ENCODE results near the gene AMPD3. TPM values are rescaled to one million over a fixed set of nuclear protein-coding genes. Genes with fewer than 3 reads are reported as not detected.

AMPD3 gene
- polyA plus RNA-seq, 1 donor (not counting 4 experiments of a cell fraction or from before 2014, with no cell fraction given): 11.1 TPM

DNA sequence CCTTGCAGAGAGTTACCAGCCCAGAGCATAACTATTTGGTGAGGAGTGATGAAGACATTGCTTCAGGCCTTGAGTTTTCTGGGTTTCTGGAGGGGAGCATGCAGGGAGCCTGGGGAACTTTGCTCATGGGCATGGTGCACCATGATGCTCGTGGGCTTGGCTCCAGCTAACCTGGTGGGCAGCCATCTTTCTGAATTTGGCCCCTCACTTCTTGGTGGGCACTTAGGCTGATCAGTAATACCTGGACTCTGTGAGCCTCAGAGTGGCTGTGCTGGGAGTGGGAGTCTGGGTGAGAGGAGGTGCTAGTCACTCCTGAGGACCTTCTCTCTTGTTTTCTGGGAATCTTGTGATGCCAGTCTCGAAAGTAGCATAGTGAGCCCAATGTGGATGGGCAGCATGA lies 30.6 kb downstream of the AMPD3 start:
- no peak overlapping the region for H3K4me3 ChIP-seq (ENCODE audit: control insufficient read depth in 2 of 3, extremely low read depth in 1 of 3, insufficient read depth in 2 of 3, low read depth in 1 of 3, low read length in 3 of 3)
- H3K79me2 ChIP-seq (ENCODE audit: control insufficient read depth, insufficient read depth, low read length): no peaks in the 10 kb centered on the region
- no peaks in the 10 kb centered on the region for H3K9me1 ChIP-seq (ENCODE audit: control insufficient read depth, extremely low read depth, insufficient read depth, low read length)
- H4K20me1 ChIP-seq (ENCODE audit: control insufficient read depth, extremely low read depth, insufficient read depth, low read length): no peaks in the 10 kb centered on the region
- H3K4me1 ChIP-seq (ENCODE audit: control insufficient read depth, extremely low read depth, insufficient read depth, low read length): peaks cover 34% of the 10 kb centered on the region
- no peak for DNase-seq (ENCODE audit: low read depth, low spot score)
- H3K27me3 ChIP-seq (ENCODE audit: control insufficient read depth, extremely low read depth, insufficient read depth, low read length): no peaks in the 10 kb centered on the region
- H2AFZ ChIP-seq (ENCODE audit: control insufficient read depth, low read length): no peak overlapping the region
- no peak for FAIRE-seq
- no peak overlapping the region for H3K4me2 ChIP-seq (ENCODE audit: control insufficient read depth, extremely low read depth, insufficient read depth, low read depth, low read length)
- H3K9me3 ChIP-seq (ENCODE audit: control insufficient read depth, low read depth, low read length): no peaks in the 10 kb centered on the region
- H3K27ac ChIP-seq (ENCODE audit: control insufficient read depth, insufficient read depth, low read length): no peak overlapping the region
- no peak overlapping the region for H3K9ac ChIP-seq (ENCODE audit: control insufficient read depth, extremely low read depth, insufficient read depth, low read length)
- TF ChIP-seq, protein P1, sequence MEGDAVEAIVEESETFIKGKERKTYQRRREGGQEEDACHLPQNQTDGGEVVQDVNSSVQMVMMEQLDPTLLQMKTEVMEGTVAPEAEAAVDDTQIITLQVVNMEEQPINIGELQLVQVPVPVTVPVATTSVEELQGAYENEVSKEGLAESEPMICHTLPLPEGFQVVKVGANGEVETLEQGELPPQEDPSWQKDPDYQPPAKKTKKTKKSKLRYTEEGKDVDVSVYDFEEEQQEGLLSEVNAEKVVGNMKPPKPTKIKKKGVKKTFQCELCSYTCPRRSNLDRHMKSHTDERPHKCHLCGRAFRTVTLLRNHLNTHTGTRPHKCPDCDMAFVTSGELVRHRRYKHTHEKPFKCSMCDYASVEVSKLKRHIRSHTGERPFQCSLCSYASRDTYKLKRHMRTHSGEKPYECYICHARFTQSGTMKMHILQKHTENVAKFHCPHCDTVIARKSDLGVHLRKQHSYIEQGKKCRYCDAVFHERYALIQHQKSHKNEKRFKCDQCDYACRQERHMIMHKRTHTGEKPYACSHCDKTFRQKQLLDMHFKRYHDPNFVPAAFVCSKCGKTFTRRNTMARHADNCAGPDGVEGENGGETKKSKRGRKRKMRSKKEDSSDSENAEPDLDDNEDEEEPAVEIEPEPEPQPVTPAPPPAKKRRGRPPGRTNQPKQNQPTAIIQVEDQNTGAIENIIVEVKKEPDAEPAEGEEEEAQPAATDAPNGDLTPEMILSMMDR (optimal IDR thresholded peaks at IDR 0.05 in 1 of 3, IDR thresholded peaks at IDR 0.05 in 1 of 3, conservative IDR thresholded peaks at IDR 0.05 in 1 of 3; ENCODE audit: extremely low read depth in 1 of 3, insufficient read depth in 2 of 3, low read length in 3 of 3): no peak
- no peak for TF ChIP-seq EZH2 (IDR thresholded peaks at IDR 0.05; ENCODE audit: low read length)
- dilution Hi-C loops (cut with MboI; ENCODE audit: extremely low pct_ligation_motif_present, low sequenced_read_pairs): no loop called here
- H3K36me3 ChIP-seq (ENCODE audit: control insufficient read depth in 2 of 2, extremely low read depth in 1 of 2, insufficient read depth in 2 of 2, low read length in 2 of 2): peaks cover 11 to 18% of the 10 kb centered on the region in 2 experiments

DNA sequence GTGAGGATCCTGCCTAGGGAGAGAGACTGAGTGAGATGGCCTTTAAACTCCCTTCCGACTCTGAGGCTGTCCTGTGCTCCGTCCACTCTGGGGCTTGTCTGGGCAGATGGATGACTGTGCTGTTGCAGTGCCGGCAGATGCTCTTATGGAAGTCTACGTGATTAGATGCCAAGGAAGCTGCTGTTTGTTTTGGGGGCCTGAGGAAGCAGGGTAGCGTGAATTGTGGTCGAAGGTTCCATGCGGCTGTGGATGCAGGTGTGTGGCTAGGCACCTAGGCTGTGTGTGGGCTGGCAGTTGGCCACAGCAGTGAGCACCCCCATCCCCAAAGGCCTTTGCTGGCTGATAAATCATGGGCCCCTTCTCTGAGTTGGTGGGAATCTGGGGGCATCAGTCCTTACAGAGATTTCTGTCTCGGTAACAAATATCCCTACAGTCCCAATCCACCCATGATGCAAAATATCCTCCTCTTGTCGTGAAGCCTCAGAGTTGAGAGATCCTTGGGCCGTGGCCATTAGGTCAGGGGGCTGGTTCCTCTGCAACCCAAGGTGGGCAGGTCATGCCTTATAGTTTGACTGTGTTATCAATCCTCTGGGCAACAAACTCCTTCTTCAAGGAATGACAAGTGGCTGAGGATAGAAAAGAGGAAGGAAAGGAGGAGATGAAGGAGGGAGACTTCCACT lies 31.2 kb downstream of the AMPD3 start:
- no peak for FAIRE-seq
- H3K27me3 ChIP-seq (ENCODE audit: control insufficient read depth, extremely low read depth, insufficient read depth, low read length): no peaks in the 10 kb centered on the region
- no peak overlapping the region for H3K4me3 ChIP-seq (ENCODE audit: control insufficient read depth in 2 of 3, extremely low read depth in 1 of 3, insufficient read depth in 2 of 3, low read depth in 1 of 3, low read length in 3 of 3)
- TF ChIP-seq, protein P1 (optimal IDR thresholded peaks at IDR 0.05 in 1 of 3, IDR thresholded peaks at IDR 0.05 in 1 of 3, conservative IDR thresholded peaks at IDR 0.05 in 1 of 3; ENCODE audit: extremely low read depth in 1 of 3, insufficient read depth in 2 of 3, low read length in 3 of 3): no peak
- no peaks in the 10 kb centered on the region for H3K9me1 ChIP-seq (ENCODE audit: control insufficient read depth, extremely low read depth, insufficient read depth, low read length)
- no peaks in the 10 kb centered on the region for H4K20me1 ChIP-seq (ENCODE audit: control insufficient read depth, extremely low read depth, insufficient read depth, low read length)
- H2AFZ ChIP-seq (ENCODE audit: control insufficient read depth, low read length): no peak overlapping the region
- H3K4me1 ChIP-seq (ENCODE audit: control insufficient read depth, extremely low read depth, insufficient read depth, low read length): peaks cover 34% of the 10 kb centered on the region
- dilution Hi-C loops (cut with MboI; ENCODE audit: extremely low pct_ligation_motif_present, low sequenced_read_pairs): no loop called here
- no peaks in the 10 kb centered on the region for H3K9me3 ChIP-seq (ENCODE audit: control insufficient read depth, low read depth, low read length)
- no peak overlapping the region for H3K27ac ChIP-seq (ENCODE audit: control insufficient read depth, insufficient read depth, low read length)
- H3K9ac ChIP-seq (ENCODE audit: control insufficient read depth, extremely low read depth, insufficient read depth, low read length): no peak overlapping the region
- H3K4me2 ChIP-seq (ENCODE audit: control insufficient read depth, extremely low read depth, insufficient read depth, low read depth, low read length): no peak overlapping the region
- no peak for DNase-seq (ENCODE audit: low read depth, low spot score)
- no peaks in the 10 kb centered on the region for H3K79me2 ChIP-seq (ENCODE audit: control insufficient read depth, insufficient read depth, low read length)
- H3K36me3 ChIP-seq (ENCODE audit: control insufficient read depth in 2 of 2, extremely low read depth in 1 of 2, insufficient read depth in 2 of 2, low read length in 2 of 2): peaks cover 10 to 22% of the 10 kb centered on the region in 2 experiments

Measured in keratinocyte (primary cell).